Ovary (tissue), 3 donors: Measurements from ENCODE around the gene CLEC16A.

Experiments
- POLR2A ChIP-seq: fragments of 450-650 bp; IDR thresholded peaks from one replicate; pipeline ENCODE4 v1.6.1; 2017; ENCODE audit warnings: antibody characterized with exemption, mild to moderate bottlenecking, moderate library complexity
- TF ChIP-seq, protein P1 (sequence below), 3 donors: fragments of 450-650 bp in 2 of 3; fragments of 200-600 bp in 1 of 3; IDR thresholded peaks; one replicate each; pipeline versions ENCODE4 v1.5.1 to v1.8.0; 2016 to 2022; ENCODE audit warnings: antibody characterized with exemption in 3 of 3, mild to moderate bottlenecking in 1 of 3
- donor health status: DM: no; HTN: no; CAD: no.

- TF ChIP-seq POLR2A = no peak
- TF ChIP-seq, protein P1, sequence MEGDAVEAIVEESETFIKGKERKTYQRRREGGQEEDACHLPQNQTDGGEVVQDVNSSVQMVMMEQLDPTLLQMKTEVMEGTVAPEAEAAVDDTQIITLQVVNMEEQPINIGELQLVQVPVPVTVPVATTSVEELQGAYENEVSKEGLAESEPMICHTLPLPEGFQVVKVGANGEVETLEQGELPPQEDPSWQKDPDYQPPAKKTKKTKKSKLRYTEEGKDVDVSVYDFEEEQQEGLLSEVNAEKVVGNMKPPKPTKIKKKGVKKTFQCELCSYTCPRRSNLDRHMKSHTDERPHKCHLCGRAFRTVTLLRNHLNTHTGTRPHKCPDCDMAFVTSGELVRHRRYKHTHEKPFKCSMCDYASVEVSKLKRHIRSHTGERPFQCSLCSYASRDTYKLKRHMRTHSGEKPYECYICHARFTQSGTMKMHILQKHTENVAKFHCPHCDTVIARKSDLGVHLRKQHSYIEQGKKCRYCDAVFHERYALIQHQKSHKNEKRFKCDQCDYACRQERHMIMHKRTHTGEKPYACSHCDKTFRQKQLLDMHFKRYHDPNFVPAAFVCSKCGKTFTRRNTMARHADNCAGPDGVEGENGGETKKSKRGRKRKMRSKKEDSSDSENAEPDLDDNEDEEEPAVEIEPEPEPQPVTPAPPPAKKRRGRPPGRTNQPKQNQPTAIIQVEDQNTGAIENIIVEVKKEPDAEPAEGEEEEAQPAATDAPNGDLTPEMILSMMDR (IDR thresholded peaks at IDR 0.05) = no peak
These were observed 44.5 kb downstream of the CLEC16A start for GRCh38 chr16:10988879-10989278.
